ENCODE measurements around the gene KANSL1L. TPM values are rescaled to one million over a fixed set of nuclear protein-coding genes. Genes with fewer than 3 reads are reported as not detected.

The KANSL1L gene
- total RNA-seq, 2 experiments from 2014 or later, result 6.7 to 7.0 TPM

DNA sequence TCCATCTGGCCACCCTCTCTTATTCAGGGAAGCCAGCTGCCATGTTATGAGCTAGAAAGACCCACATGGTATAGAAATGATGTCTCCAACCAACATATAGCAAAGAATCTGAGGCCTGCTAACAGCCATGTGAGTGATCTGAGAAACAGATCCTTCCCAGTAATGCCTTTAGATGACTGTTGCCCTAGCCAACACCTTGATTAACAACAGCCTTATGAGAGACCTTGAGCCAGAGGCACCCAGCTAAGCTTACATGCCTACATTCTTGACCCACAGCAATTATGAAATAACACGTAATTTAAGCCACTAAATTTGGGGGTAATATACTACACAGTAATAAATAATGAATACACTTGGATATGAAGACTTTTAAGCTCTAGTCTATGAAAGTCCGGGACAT, 13.0 kb downstream of the KANSL1L start:
- Mint-ChIP-seq H3K27ac (no peak overlapping the region), H3K4me1 (ENCODE audit: low read depth) (peaks cover 25% of the 10 kb centered on the region), H3K36me3 (ENCODE audit: low read depth) (peaks cover 39% of the 10 kb centered on the region), H3K4me3 (no peak overlapping the region), H3K27me3 (no peaks in the 10 kb centered on the region), H3K9me3 (no peaks in the 10 kb centered on the region)
- intact Hi-C loops (cut with DNase I, micrococcal nuclease), result no loop called here
- Histone ChIP-seq H3K36me3 (ENCODE audit: insufficient read depth, low read length) (peaks cover 3% of the 10 kb centered on the region), H3K9me3 (ENCODE audit: control insufficient read depth in 1 of 2, insufficient read depth in 1 of 2, low read length in 2 of 2) (no peaks in the 10 kb centered on the region), H3K4me3 (ENCODE audit: low read length) (no peak overlapping the region), H3K27me3 (ENCODE audit: control insufficient read depth in 1 of 2, insufficient read depth in 2 of 2, low read length in 2 of 2) (no peaks in the 10 kb centered on the region), H3K27ac (ENCODE audit: low read depth in 1 of 2, low read length in 2 of 2) (no peak overlapping the region), H3K4me1 (ENCODE audit: insufficient read depth, low read length) (no peaks in the 10 kb centered on the region)
- POLR2A ChIA-PET, result no interaction called here
- no peak for ATAC-seq (ENCODE audit: poor library complexity)
- DNase-seq, result no peak
- TF ChIP-seq, protein P1, sequence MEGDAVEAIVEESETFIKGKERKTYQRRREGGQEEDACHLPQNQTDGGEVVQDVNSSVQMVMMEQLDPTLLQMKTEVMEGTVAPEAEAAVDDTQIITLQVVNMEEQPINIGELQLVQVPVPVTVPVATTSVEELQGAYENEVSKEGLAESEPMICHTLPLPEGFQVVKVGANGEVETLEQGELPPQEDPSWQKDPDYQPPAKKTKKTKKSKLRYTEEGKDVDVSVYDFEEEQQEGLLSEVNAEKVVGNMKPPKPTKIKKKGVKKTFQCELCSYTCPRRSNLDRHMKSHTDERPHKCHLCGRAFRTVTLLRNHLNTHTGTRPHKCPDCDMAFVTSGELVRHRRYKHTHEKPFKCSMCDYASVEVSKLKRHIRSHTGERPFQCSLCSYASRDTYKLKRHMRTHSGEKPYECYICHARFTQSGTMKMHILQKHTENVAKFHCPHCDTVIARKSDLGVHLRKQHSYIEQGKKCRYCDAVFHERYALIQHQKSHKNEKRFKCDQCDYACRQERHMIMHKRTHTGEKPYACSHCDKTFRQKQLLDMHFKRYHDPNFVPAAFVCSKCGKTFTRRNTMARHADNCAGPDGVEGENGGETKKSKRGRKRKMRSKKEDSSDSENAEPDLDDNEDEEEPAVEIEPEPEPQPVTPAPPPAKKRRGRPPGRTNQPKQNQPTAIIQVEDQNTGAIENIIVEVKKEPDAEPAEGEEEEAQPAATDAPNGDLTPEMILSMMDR (IDR thresholded peaks at IDR 0.05), result no peak
- CTCF ChIA-PET, result interaction anchor here (1.3 kb wide), 1 partner anchor 148 kb away, joined by 3 read pairs; no protein-coding TSS in a partner anchor

DNA sequence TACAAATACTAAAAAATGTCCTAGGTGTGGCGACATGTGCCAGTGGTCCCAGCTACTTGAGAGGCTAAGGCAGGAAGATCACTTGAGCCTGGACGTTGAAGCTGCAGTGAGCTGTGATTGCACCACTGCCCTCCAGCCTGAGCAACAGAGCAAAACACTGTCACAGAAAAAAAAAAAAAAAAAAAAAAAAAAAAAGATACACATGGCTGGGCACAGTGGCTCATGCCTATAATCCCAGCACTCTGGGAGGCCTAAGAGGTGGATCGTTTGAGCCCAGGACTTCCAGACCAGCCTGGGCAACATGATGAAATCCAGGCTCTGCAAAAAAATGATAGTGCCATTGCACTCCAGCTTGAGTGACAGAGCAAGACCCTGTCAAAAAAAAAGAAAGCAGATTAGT, 13.7 kb downstream of the KANSL1L start:
- no peaks in the 10 kb centered on the region for H3K4me1 ChIP-seq (ENCODE audit: insufficient read depth, low read length)
- no peaks in the 10 kb centered on the region for H3K9me3 Mint-ChIP-seq
- H3K27ac Mint-ChIP-seq, result no peak overlapping the region
- DNase-seq (no peak), ATAC-seq (ENCODE audit: poor library complexity) (no peak)
- peaks cover 40% of the 10 kb centered on the region for H3K36me3 Mint-ChIP-seq (ENCODE audit: low read depth)
- no peak overlapping the region for H3K4me3 Mint-ChIP-seq
- intact Hi-C loops (cut with DNase I, micrococcal nuclease), result no loop called here
- peaks cover 3% of the 10 kb centered on the region for H3K36me3 ChIP-seq (ENCODE audit: insufficient read depth, low read length)
- no peaks in the 10 kb centered on the region for H3K9me3 ChIP-seq (ENCODE audit: control insufficient read depth in 1 of 2, insufficient read depth in 1 of 2, low read length in 2 of 2)
- H3K27me3 ChIP-seq (ENCODE audit: control insufficient read depth in 1 of 2, insufficient read depth in 2 of 2, low read length in 2 of 2), result no peaks in the 10 kb centered on the region
- H3K27ac ChIP-seq (ENCODE audit: low read depth in 1 of 2, low read length in 2 of 2), result no peak overlapping the region
- CTCF ChIA-PET, result no interaction called here
- H3K27me3 Mint-ChIP-seq, result no peaks in the 10 kb centered on the region
- POLR2A ChIA-PET, result no interaction called here
- TF ChIP-seq, protein P1 (IDR thresholded peaks at IDR 0.05), result no peak
- peaks cover 18% of the 10 kb centered on the region for H3K4me1 Mint-ChIP-seq (ENCODE audit: low read depth)
- no peak overlapping the region for H3K4me3 ChIP-seq (ENCODE audit: low read length)

DNA sequence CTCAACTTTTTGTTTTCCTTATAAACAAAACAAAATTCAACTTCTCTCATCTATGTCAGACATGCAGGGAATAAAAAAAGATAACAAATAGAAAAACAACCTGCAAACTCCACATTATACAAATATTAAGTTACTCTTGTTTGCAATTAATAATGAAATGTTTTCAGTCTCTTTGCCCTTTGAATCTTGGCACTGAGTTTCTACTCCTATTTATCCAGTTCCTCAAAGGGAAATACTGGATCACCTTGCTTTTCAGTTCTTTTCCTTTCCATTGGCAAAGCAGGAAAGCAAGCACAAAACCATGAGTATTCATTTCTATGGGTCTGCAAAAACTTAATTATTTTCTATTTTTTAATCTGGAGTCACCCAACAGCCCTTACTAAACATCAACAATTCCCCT, 23.6 kb downstream of the KANSL1L start:
- no peak for DNase-seq
- no peak overlapping the region for H3K4me3 ChIP-seq (ENCODE audit: low read length)
- no peaks in the 10 kb centered on the region for H3K27me3 ChIP-seq (ENCODE audit: control insufficient read depth in 1 of 2, insufficient read depth in 2 of 2, low read length in 2 of 2)
- Mint-ChIP-seq H3K4me1 (ENCODE audit: low read depth) (no peaks in the 10 kb centered on the region), H3K36me3 (ENCODE audit: low read depth) (peaks cover 71% of the 10 kb centered on the region), H3K9me3 (peaks cover 13% of the 10 kb centered on the region), H3K27ac (no peak overlapping the region), H3K4me3 (no peak overlapping the region), H3K27me3 (no peaks in the 10 kb centered on the region)
- no peaks in the 10 kb centered on the region for H3K9me3 ChIP-seq (ENCODE audit: control insufficient read depth in 1 of 2, insufficient read depth in 1 of 2, low read length in 2 of 2)
- TF ChIP-seq, protein P1 (IDR thresholded peaks at IDR 0.05), result no peak
- POLR2A ChIA-PET, result no interaction called here
- H3K27ac ChIP-seq (ENCODE audit: low read depth in 1 of 2, low read length in 2 of 2), result no peak overlapping the region
- no peak for ATAC-seq (ENCODE audit: poor library complexity)
- intact Hi-C loops (cut with DNase I, micrococcal nuclease), result no loop called here
- CTCF ChIA-PET, result no interaction called here
- H3K4me1 ChIP-seq (ENCODE audit: insufficient read depth, low read length), result no peaks in the 10 kb centered on the region
- H3K36me3 ChIP-seq (ENCODE audit: insufficient read depth, low read length), result no peaks in the 10 kb centered on the region

All from CD4-positive, alpha-beta T cell (primary cell).